ENCODE results near the gene CNN3. TPM values are rescaled to one million over a fixed set of nuclear protein-coding genes. Genes with fewer than 3 reads are reported as not detected.

CNN3 gene
- total and polyA plus RNA-seq, 2 donors (not counting 3 experiments of a cell fraction or from before 2014, with no cell fraction given) = 174 to 392 TPM

- Histone ChIP-seq H3K9ac (replicated peaks; ENCODE audit: extremely low read depth, insufficient read depth, low read length) (no peak overlapping the region), H3K36me3 (ENCODE audit: control insufficient read depth in 2 of 2, extremely low read depth in 1 of 2, insufficient read depth in 2 of 2, low read length in 2 of 2) (peaks cover 22 to 30% of the 10 kb centered on the region in 2 experiments), H3K79me2 (ENCODE audit: control insufficient read depth, insufficient read depth, low read length) (no peaks in the 10 kb centered on the region), H3K4me2 (ENCODE audit: insufficient read depth, low read length) (no peak overlapping the region), H3K4me1 (ENCODE audit: control insufficient read depth, extremely low read depth, insufficient read depth, low read length) (no peaks in the 10 kb centered on the region), H3K27ac (ENCODE audit: insufficient read depth, low read depth, low read length) (no peak overlapping the region), H4K20me1 (replicated peaks; ENCODE audit: control insufficient read depth, extremely low read depth, insufficient read depth, low read length) (no peaks in the 10 kb centered on the region), H3K27me3 (ENCODE audit: control insufficient read depth in 2 of 2, insufficient read depth in 2 of 2, low read length in 2 of 2) (no peaks in the 10 kb centered on the region), H3K9me1 (replicated peaks; ENCODE audit: control insufficient read depth, extremely low read depth, insufficient read depth, low read length) (no peaks in the 10 kb centered on the region), H2AFZ (ENCODE audit: low read depth, low read length) (no peak overlapping the region), H3K4me3 (replicated peaks in 1 of 3; ENCODE audit: insufficient read depth in 1 of 3, low read depth in 1 of 3, low read length in 3 of 3) (no peak overlapping the region), H3K9me3 (replicated peaks; ENCODE audit: control insufficient read depth, insufficient read depth, low read length) (no peaks in the 10 kb centered on the region)
- no TSS peak for BruUV-seq (replicated peaks)
- FAIRE-seq = no peak
- ChIA-PET POLR2A (no interaction called here), CTCF (interaction anchor here (1.0 to 2.5 kb wide), 2 partner anchors 41 to 148 kb away, joined by 4 to 7 read pairs; no protein-coding TSS in a partner anchor)
- intact Hi-C loops (cut with micrococcal nuclease) (no loop called here), dilution Hi-C loops (cut with MboI; ENCODE audit: extremely low pct_ligation_motif_present, low sequenced_read_pairs) (no loop called here)
- DNase-seq (ENCODE audit: low read depth, low spot score) = no peak
- TF ChIP-seq GATA2 (IDR thresholded peaks at IDR 0.05; ENCODE audit: insufficient read depth, insufficient read length, low read depth, low read length) (no peak), EZH2 (IDR thresholded peaks at IDR 0.05; ENCODE audit: borderline replicate concordance, low read depth, low read length, severe bottlenecking) (no peak), CTCF (IDR thresholded peaks at IDR 0.05; ENCODE audit: extremely low read depth in 1 of 2, insufficient read depth in 1 of 2, low read depth in 1 of 2, low read length in 2 of 2) (no peak), JUN (IDR thresholded peaks at IDR 0.05; ENCODE audit: borderline replicate concordance, insufficient read depth, insufficient read length, low read depth) (no peak), POLR2A (IDR thresholded peaks at IDR 0.05; ENCODE audit: low read depth, low read length) (no peak), POLR2AphosphoS5 (IDR thresholded peaks at IDR 0.05; ENCODE audit: insufficient read depth, low read depth, low read length) (no peak), FOS (IDR thresholded peaks at IDR 0.05; ENCODE audit: borderline replicate concordance, insufficient read depth, low read length) (no peak), MAX (IDR thresholded peaks at IDR 0.05; ENCODE audit: insufficient read depth, insufficient read length) (no peak), MYC (IDR thresholded peaks at IDR 0.05; ENCODE audit: low read depth, low read length) (no peak)
These were observed 31.4 kb downstream of the CNN3 start for GRCh38 chr1:94895518-94895917.

Data from endothelial cell of umbilical vein (primary cell).